ENCODE data around the gene CAPN13. TPM values are rescaled to one million over a fixed set of nuclear protein-coding genes. Genes with fewer than 3 reads are reported as not detected.

The CAPN13 gene
- total and polyA plus RNA-seq, 2 of the 4 experiments (the other 2 are of a cell fraction), result not detected

DNA sequence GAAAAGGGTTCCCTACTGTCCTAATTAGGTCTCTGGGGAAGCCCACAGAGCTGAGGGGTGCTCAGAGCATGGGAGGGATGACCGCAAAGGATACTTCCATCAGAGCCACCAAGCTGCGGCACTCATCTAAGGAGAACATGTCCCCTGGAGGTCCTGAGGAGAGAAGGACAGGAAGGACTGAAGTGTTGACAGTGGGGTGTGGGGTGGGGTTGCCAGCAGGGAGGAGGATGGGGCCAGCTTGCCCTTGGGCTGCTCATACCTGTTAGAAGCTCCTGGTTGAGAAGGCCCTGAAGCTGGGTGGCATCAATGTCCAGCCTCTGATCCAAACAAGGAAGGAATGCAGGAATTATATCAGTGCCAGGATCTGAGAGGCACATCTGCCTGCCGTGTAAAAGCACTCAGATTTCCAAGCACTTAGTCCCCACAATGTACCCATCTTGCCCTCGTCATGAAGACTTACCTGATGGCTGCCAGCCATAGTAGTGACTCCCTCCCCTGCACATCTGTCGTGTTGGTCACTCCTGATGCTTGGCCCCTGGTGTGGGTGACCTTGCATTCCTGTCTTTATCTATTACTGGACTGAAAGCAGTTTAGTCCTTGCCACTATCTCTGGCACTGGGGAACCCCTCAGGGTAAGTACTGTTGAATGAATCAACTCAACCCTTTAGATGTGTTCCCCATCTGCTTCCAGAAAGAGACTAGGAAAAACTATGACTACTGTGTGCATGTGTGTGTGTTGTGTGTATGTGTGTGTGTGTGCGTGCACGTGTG, 68.9 kb downstream of the CAPN13 start:
- in situ Hi-C loops (cut with MboI; ENCODE audit: low sequenced_read_pairs) (no loop called here), dilution Hi-C loops (cut with HindIII; ENCODE audit: low sequenced_read_pairs, unreplicated experiment) (no loop called here), intact Hi-C loops (cut with micrococcal nuclease) (loop anchor here (5.0 kb wide), 1 partner anchor 134 kb away; no protein-coding TSS in a partner anchor)
- Histone ChIP-seq H2BK5ac (ENCODE audit: low read depth, low read length, poor library complexity, severe bottlenecking) (no peak overlapping the region), H3K27me3 (ENCODE audit: control insufficient read depth, insufficient read depth, low read length) (peaks cover 22% of the 10 kb centered on the region), H3K4me1 (ENCODE audit: control insufficient read depth, insufficient read depth, low read length) (no peaks in the 10 kb centered on the region), H3K9me1 (ENCODE audit: insufficient read depth, low read length) (no peaks in the 10 kb centered on the region), H3K36me3 (ENCODE audit: control insufficient read depth, insufficient read depth, low read length) (no peaks in the 10 kb centered on the region), H4K20me1 (ENCODE audit: insufficient read depth, low read length) (no peaks in the 10 kb centered on the region), H3K9me3 (ENCODE audit: control insufficient read depth, insufficient read depth, low read length) (no peaks in the 10 kb centered on the region), H2AK9ac (replicated peaks; ENCODE audit: low read depth, low read length, poor library complexity) (no peak overlapping the region), H2AFZ (replicated peaks; ENCODE audit: low read length, poor library complexity) (no peak overlapping the region), H2BK20ac (ENCODE audit: low read depth, low read length) (no peak overlapping the region), H3K14ac (replicated peaks; ENCODE audit: low read depth, low read length) (no peak overlapping the region), H3K18ac (ENCODE audit: low read depth, low read length) (no peak overlapping the region), H4K8ac (ENCODE audit: low read depth in 2 of 2, low read length in 2 of 2) (no peak overlapping the region), H3K9ac (ENCODE audit: low read depth, low read length) (no peak overlapping the region), H3K27ac (ENCODE audit: insufficient read depth, low read length) (no peak overlapping the region), H3K56ac (ENCODE audit: extremely low read depth, insufficient read depth, low read length) (no peak overlapping the region), H4K91ac (ENCODE audit: insufficient read depth, low read depth, low read length) (no peak overlapping the region), H4K5ac (ENCODE audit: low read depth, low read length) (no peak overlapping the region), H3K4me3 (ENCODE audit: insufficient read depth, low read depth, low read length) (no peak overlapping the region), H3K23ac (ENCODE audit: low read depth, low read length) (no peak overlapping the region), H2AK5ac (ENCODE audit: low read depth, low read length) (no peak overlapping the region), H2BK120ac (ENCODE audit: low read depth, low read length) (no peak overlapping the region), H3K4ac (ENCODE audit: low read depth, low read length) (no peak overlapping the region), H2BK15ac (ENCODE audit: low read depth, low read length) (no peak overlapping the region), H3K4me2 (ENCODE audit: low read depth, low read length) (no peak overlapping the region), H3K79me1 (ENCODE audit: low read depth in 1 of 2, low read length in 2 of 2) (no peaks in the 10 kb centered on the region)
- POLR2A ChIA-PET (ENCODE audit: unreplicated experiment), result no interaction called here
- 90% methylated on average over 2 of the region's 7 CpGs; no CpG with 5 or more reads in 1 of the 2 experiments for WGBS, 2 experiments (ENCODE audit: extremely low coverage in 2 of 2, insufficient read length in 1 of 2)
- no TSS peak for BruUV-seq (replicated peaks)
- TF ChIP-seq SMC3 (IDR thresholded peaks at IDR 0.05; ENCODE audit: low read depth, low read length), result no peak
- no peak for DNase-seq
- no peak for ATAC-seq (ENCODE audit: low read depth)
- CTCF ChIA-PET, result no interaction called here
